Neural progenitor cell (in vitro differentiated cells): Measurements from ENCODE around the gene SLC5A12. TPM values are rescaled to one million over a fixed set of nuclear protein-coding genes. Genes with fewer than 3 reads are reported as not detected.

Experiments used
- DNase-seq: peaks from one replicate; pipeline ENCODE4 v3.0.0-alpha.2; 2016; ENCODE audit warnings: low spot score
- H2AFZ ChIP-seq: fragments of 200-600 bp; sonication (generic); replicated peaks from 2 replicates; pipeline ENCODE4 v1.6.1; 2016; ENCODE audit warnings: antibody characterized with exemption
- H3F3A ChIP-seq: fragments of 200-600 bp; sonication (generic); 2 replicates; pipeline ENCODE4 v1.6.1; 2016; ENCODE audit warnings: antibody characterized with exemption, low read depth
- H3K27ac ChIP-seq: fragments of 200-600 bp; sonication (generic); 2 replicates; pipeline ENCODE4 v1.5.1; 2016; ENCODE audit warnings: mild to moderate bottlenecking
- H3K27me3 ChIP-seq: fragments of 200-600 bp; sonication (generic); 2 replicates; pipeline ENCODE4 v1.6.1; 2016; ENCODE audit warnings: mild to moderate bottlenecking, moderate library complexity
- H3K36me3 ChIP-seq: fragments of 200-600 bp; sonication (generic); 2 replicates; pipeline ENCODE4 v1.5.1; 2016
- H3K4me1 ChIP-seq: fragments of 200-600 bp; sonication (generic); 2 replicates; pipeline ENCODE4 v1.6.1; 2016; ENCODE audit warnings: mixed run types
- H3K4me2 ChIP-seq: fragments of 200-600 bp; sonication (generic); 2 replicates; pipeline ENCODE4 v1.6.1; 2016
- H3K4me3 ChIP-seq: fragments of 200-600 bp; sonication (generic); 2 replicates; pipeline ENCODE4 v1.5.1; 2016
- H3K79me2 ChIP-seq: fragments of 200-600 bp; sonication (generic); 2 replicates; pipeline ENCODE4 v1.6.1; 2016; ENCODE audit warnings: low read depth
- H3K9ac ChIP-seq: fragments of 200-600 bp; sonication (generic); 2 replicates; pipeline ENCODE4 v1.6.1; 2016
- H3K9me3 ChIP-seq: fragments of 200-600 bp; sonication (generic); 2 replicates; pipeline ENCODE4 v1.5.1; 2016; ENCODE audit warnings: low read depth
- H4K20me1 ChIP-seq: fragments of 200-600 bp; sonication (generic); 2 replicates; pipeline ENCODE4 v1.6.1; 2016; ENCODE audit warnings: low read depth
- H3K27ac Mint-ChIP-seq: 3 replicates; pipeline ENCODE4 v1.8.0; 2021; ENCODE audit warnings: mixed read lengths
- H3K27me3 Mint-ChIP-seq: 2 replicates; pipeline ENCODE4 v1.8.0; 2022; ENCODE audit warnings: low read depth, mild to moderate bottlenecking, inconsistent platforms, moderate library complexity, mixed read lengths; ENCODE audit not compliant: insufficient read depth
- H3K36me3 Mint-ChIP-seq: 3 replicates; pipeline ENCODE4 v1.8.0; 2021; ENCODE audit warnings: mixed read lengths
- H3K4me1 Mint-ChIP-seq: 3 replicates; pipeline ENCODE4 v1.8.0; 2021; ENCODE audit warnings: mixed read lengths
- H3K4me3 Mint-ChIP-seq: 3 replicates; pipeline ENCODE4 v1.8.0; 2021; ENCODE audit warnings: mild to moderate bottlenecking, moderate library complexity, mixed read lengths
- H3K9me3 Mint-ChIP-seq: 3 replicates; pipeline ENCODE4 v1.8.0; 2020; ENCODE audit warnings: mixed read lengths
- EZH2 ChIP-seq: fragments of 200-600 bp; sonication (generic); IDR thresholded peaks from 2 replicates; pipeline ENCODE4 v1.6.1; 2017; ENCODE audit warnings: antibody characterized with exemption, mild to moderate bottlenecking, moderate library complexity
- EZH2phosphoT487 ChIP-seq: fragments of 200-600 bp; sonication (generic); IDR thresholded peaks from 2 replicates; pipeline ENCODE4 v1.6.1; 2017; ENCODE audit warnings: antibody characterized with exemption
- total RNA-seq: library from RNA; depleted of rRNA; stranded (reverse); fragments of >200 nt; gene quantifications from 2 replicates; pipeline ENCODE4 v1.2.3, GENCODE V29; 2015; ENCODE audit warnings: low replicate concordance
- TF ChIP-seq, protein P1 (sequence below): fragments of 200-600 bp; sonication (generic); IDR thresholded peaks from 2 replicates; pipeline ENCODE4 v1.5.1; 2017; ENCODE audit warnings: antibody characterized with exemption, mild to moderate bottlenecking

SLC5A12 gene
- total RNA-seq, 1 donor from 2014 or later: 4.9 TPM

DNA sequence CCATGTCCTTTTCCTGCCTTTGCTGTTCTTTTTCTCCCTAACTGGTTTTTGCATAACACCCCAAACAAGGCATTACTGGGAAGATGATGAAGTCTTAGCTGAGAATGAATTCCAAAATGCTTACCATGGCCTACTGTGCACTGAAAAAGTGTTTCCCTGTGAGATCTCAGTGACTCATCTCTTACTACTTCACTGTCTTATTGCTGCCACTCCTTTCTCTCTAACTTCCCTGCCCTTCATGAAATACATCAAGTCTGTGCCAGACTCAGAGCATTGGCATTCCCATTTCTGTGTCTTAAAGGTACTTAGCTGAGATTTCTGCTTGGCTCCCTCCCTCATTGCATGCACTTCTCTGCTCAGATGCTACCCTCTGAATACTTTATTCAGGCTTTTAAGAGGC lies 100.7 kb downstream of the SLC5A12 start:
- DNase-seq: no peak
- H3K27ac ChIP-seq: no peak overlapping the region
- no peaks in the 10 kb centered on the region for H3K9me3 ChIP-seq
- TF ChIP-seq EZH2 (no peak), EZH2phosphoT487 (no peak)
- TF ChIP-seq, protein P1, sequence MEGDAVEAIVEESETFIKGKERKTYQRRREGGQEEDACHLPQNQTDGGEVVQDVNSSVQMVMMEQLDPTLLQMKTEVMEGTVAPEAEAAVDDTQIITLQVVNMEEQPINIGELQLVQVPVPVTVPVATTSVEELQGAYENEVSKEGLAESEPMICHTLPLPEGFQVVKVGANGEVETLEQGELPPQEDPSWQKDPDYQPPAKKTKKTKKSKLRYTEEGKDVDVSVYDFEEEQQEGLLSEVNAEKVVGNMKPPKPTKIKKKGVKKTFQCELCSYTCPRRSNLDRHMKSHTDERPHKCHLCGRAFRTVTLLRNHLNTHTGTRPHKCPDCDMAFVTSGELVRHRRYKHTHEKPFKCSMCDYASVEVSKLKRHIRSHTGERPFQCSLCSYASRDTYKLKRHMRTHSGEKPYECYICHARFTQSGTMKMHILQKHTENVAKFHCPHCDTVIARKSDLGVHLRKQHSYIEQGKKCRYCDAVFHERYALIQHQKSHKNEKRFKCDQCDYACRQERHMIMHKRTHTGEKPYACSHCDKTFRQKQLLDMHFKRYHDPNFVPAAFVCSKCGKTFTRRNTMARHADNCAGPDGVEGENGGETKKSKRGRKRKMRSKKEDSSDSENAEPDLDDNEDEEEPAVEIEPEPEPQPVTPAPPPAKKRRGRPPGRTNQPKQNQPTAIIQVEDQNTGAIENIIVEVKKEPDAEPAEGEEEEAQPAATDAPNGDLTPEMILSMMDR: no peak
- H3K36me3 ChIP-seq: no peaks in the 10 kb centered on the region
- H3K4me3 ChIP-seq: no peak overlapping the region
- H3K4me1 Mint-ChIP-seq: peaks cover 7% of the 10 kb centered on the region
- no peaks in the 10 kb centered on the region for H3K9me3 Mint-ChIP-seq
- no peak overlapping the region for H3K4me3 Mint-ChIP-seq
- H3K79me2 ChIP-seq: no peaks in the 10 kb centered on the region
- H4K20me1 ChIP-seq: no peaks in the 10 kb centered on the region
- no peaks in the 10 kb centered on the region for H3K36me3 Mint-ChIP-seq
- H3K27me3 Mint-ChIP-seq: no peaks in the 10 kb centered on the region
- H3K4me1 ChIP-seq: peaks cover 11% of the 10 kb centered on the region
- no peak overlapping the region for H2AFZ ChIP-seq
- H3K9ac ChIP-seq: no peak overlapping the region
- no peaks in the 10 kb centered on the region for H3F3A ChIP-seq
- no peak overlapping the region for H3K27ac Mint-ChIP-seq
- no peak overlapping the region for H3K4me2 ChIP-seq
- no peaks in the 10 kb centered on the region for H3K27me3 ChIP-seq

DNA sequence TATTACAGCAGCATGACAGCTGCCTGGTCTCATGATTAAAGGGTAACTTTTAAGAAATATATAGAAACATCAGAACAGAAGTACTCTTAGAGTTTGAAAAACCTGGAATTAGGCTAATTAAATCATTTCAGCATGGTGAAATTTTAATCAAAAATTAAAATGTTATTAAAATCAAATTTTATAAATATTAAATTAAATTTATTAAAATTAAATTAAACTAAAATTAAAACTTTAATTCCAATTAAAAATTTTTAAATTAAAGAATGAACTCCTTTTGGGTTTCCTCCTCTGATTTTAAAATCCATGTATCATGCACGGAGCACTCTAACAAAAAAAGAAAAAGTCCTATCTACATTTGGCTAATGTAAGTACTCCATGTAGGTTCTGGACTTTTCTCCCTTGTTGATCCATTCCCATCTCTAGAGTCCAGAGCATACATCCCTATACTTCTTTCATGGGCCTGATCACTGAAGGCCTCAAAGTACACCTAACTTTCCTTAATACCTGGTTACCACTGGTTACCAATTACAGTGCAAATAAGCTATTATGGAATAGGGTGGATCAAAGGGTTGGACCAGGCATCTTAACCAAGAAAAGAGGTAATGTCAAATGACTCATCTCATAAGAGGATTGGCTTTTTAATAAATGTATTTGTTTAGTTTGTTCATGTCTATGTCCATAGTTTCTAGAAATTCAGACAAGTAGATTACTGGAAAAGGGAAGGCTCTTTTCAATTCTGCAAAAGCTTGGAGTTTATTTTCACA lies 101.4 kb downstream of the SLC5A12 start:
- Mint-ChIP-seq H3K27ac (no peak overlapping the region), H3K4me1 (peaks cover 7% of the 10 kb centered on the region), H3K36me3 (no peaks in the 10 kb centered on the region), H3K9me3 (no peaks in the 10 kb centered on the region), H3K27me3 (no peaks in the 10 kb centered on the region), H3K4me3 (no peak overlapping the region)
- H3K27ac ChIP-seq: no peak overlapping the region
- H3K4me2 ChIP-seq: no peak overlapping the region
- no peaks in the 10 kb centered on the region for H3K27me3 ChIP-seq
- H3K79me2 ChIP-seq: no peaks in the 10 kb centered on the region
- no peaks in the 10 kb centered on the region for H3K36me3 ChIP-seq
- no peak overlapping the region for H3K9ac ChIP-seq
- TF ChIP-seq EZH2: no peak
- TF ChIP-seq, protein P1: no peak
- TF ChIP-seq EZH2phosphoT487: no peak
- H3K9me3 ChIP-seq: no peaks in the 10 kb centered on the region
- no peak for DNase-seq
- H4K20me1 ChIP-seq: no peaks in the 10 kb centered on the region
- H2AFZ ChIP-seq: no peak overlapping the region
- no peak overlapping the region for H3K4me3 ChIP-seq
- no peaks in the 10 kb centered on the region for H3F3A ChIP-seq
- H3K4me1 ChIP-seq: peaks cover 11% of the 10 kb centered on the region

DNA sequence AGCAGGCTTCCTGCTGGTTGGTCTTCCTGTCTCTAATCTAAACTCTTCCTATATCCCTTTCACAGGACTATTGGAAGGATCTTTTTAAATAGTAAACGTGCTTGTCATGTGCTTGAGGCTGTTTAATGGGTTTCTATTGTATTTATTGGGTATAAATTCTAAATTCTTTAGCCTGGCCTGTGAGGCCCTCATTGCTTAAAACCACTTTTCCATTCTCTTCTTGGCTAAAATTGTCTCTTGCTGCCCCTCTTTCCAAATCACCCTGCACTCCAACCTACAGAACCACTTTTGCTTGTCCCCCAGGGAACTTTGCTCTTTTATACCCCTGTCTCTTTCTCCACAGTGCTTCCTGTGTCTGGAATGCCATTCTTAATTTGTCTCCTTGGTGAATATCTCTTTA lies 103.4 kb downstream of the SLC5A12 start:
- Histone ChIP-seq H3F3A (no peaks in the 10 kb centered on the region), H3K79me2 (no peaks in the 10 kb centered on the region), H3K27ac (no peak overlapping the region), H2AFZ (peak overlapping the region; percentile 79), H3K9ac (no peak overlapping the region), H3K4me2 (peak overlapping the region; percentile 54), H3K4me1 (peaks cover 11% of the 10 kb centered on the region), H3K4me3 (no peak overlapping the region), H4K20me1 (no peaks in the 10 kb centered on the region), H3K9me3 (no peaks in the 10 kb centered on the region), H3K36me3 (no peaks in the 10 kb centered on the region), H3K27me3 (no peaks in the 10 kb centered on the region)
- peak overlapping the region; percentile 21 for H3K27ac Mint-ChIP-seq
- no peak for TF ChIP-seq EZH2
- TF ChIP-seq, protein P1: no peak
- H3K36me3 Mint-ChIP-seq: no peaks in the 10 kb centered on the region
- H3K4me3 Mint-ChIP-seq: no peak overlapping the region
- peaks cover 7% of the 10 kb centered on the region for H3K4me1 Mint-ChIP-seq
- H3K27me3 Mint-ChIP-seq: no peaks in the 10 kb centered on the region
- DNase-seq: no peak
- peaks cover 2% of the 10 kb centered on the region for H3K9me3 Mint-ChIP-seq

Other genes starting within 250 kb of the SLC5A12 start
- 0.28 TPM in 1 of 2 replicates, not detected in the other for gene MUC15, start 149.8 kb downstream of the SLC5A12 start, total RNA-seq